Measurements from ENCODE around the gene TLE4. TPM values are rescaled to one million over a fixed set of nuclear protein-coding genes. Genes with fewer than 3 reads are reported as not detected.

TLE4 gene
- polyA plus RNA-seq, 3 donors: 21.0 to 107 (median 21.7) TPM

DNA sequence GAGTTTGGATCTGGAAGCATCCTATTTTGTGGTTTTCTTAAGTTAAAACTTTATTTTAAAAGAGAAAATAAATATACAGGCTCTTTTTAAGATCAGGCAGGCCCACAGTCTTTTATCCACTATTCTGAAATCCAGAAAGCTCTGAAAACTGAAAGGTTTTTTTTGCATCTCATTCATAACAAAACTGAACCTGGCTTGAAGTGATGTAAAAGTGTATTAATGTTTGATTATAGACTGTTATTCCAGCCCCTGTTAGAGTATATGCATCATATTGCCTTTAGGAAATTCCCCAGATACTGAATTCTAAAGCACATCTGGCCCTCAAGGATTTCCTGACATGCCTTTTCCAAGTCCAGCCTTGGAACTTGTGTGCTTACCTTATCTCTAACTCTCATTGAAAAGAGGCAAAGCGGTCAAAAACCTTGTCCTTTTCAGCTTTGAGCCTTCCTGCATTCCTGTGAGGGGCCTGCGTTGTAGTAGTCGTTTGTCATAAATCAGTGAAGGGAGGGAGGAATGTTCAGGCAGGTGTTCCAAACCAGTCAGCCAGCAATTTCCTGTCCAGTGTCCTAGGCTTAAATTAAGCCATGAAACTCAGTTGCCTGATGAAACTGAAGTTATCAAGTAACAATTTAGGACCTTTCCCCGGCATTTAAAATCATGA is 110.4 kb downstream of the TLE4 start:
- H3K9me3 ChIP-seq (replicated peaks in 1 of 2; ENCODE audit: control insufficient read depth in 1 of 2, insufficient read depth in 1 of 2, low read length in 2 of 2): no peaks in the 10 kb centered on the region
- peaks cover 72% of the 10 kb centered on the region for H4K20me1 ChIP-seq (ENCODE audit: insufficient read depth, low read length)
- H3K9me3 Mint-ChIP-seq: peaks cover 0 to 2% (median 0%) of the 10 kb centered on the region in 7 donors
- WGBS (ENCODE audit: insufficient coverage): 76% methylated on average over 3 of the region's 4 CpGs
- H2AFZ ChIP-seq (ENCODE audit: insufficient read depth, low read depth, low read length, poor library complexity, severe bottlenecking): no peak overlapping the region
- H3K79me2 ChIP-seq (ENCODE audit: insufficient read depth, low read length): peaks cover 50% of the 10 kb centered on the region
- TF ChIP-seq, protein P1, sequence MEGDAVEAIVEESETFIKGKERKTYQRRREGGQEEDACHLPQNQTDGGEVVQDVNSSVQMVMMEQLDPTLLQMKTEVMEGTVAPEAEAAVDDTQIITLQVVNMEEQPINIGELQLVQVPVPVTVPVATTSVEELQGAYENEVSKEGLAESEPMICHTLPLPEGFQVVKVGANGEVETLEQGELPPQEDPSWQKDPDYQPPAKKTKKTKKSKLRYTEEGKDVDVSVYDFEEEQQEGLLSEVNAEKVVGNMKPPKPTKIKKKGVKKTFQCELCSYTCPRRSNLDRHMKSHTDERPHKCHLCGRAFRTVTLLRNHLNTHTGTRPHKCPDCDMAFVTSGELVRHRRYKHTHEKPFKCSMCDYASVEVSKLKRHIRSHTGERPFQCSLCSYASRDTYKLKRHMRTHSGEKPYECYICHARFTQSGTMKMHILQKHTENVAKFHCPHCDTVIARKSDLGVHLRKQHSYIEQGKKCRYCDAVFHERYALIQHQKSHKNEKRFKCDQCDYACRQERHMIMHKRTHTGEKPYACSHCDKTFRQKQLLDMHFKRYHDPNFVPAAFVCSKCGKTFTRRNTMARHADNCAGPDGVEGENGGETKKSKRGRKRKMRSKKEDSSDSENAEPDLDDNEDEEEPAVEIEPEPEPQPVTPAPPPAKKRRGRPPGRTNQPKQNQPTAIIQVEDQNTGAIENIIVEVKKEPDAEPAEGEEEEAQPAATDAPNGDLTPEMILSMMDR (IDR thresholded peaks at IDR 0.05): no peak
- peaks cover 15% of the 10 kb centered on the region for H3K4me1 Mint-ChIP-seq
- intact Hi-C loops (cut with micrococcal nuclease): no loop called here
- no peak for DNase-seq
- peaks cover 22 to 28% of the 10 kb centered on the region in 2 donors for H3K36me3 Mint-ChIP-seq
- H3K27me3 ChIP-seq (ENCODE audit: control insufficient read depth in 2 of 2, insufficient read depth in 2 of 2, low read length in 2 of 2): no peaks in the 10 kb centered on the region
- peaks cover 0 to 2% (median 0%) of the 10 kb centered on the region in 3 donors for H3K27me3 Mint-ChIP-seq (ENCODE audit: low read depth in 3 of 3)
- no peaks in the 10 kb centered on the region for H3K4me1 ChIP-seq (ENCODE audit: control insufficient read depth in 1 of 2, insufficient read depth in 2 of 2, low read length in 2 of 2)
- no peak overlapping the region for H3K4me3 ChIP-seq (replicated peaks in 1 of 3; ENCODE audit: low read depth in 2 of 3, low read length in 3 of 3)
- peaks cover 6 to 27% of the 10 kb centered on the region in 2 donors for H3K36me3 ChIP-seq (replicated peaks in 1 of 2; ENCODE audit: control insufficient read depth in 1 of 2, insufficient read depth in 2 of 2, low read length in 2 of 2)
- H3K4me2 ChIP-seq (replicated peaks; ENCODE audit: extremely low read depth, low read length, poor library complexity, severe bottlenecking): no peak overlapping the region
- no peak overlapping the region for H3K4me3 Mint-ChIP-seq
- H3K27ac ChIP-seq (ENCODE audit: low read depth in 1 of 2, low read length in 2 of 2): peak overlapping the region in 1 of 2 donors; percentile 10
- H3K27ac Mint-ChIP-seq: peak overlapping the region in 1 of 7 donors; percentile 33
- H3K9ac ChIP-seq (ENCODE audit: insufficient read depth, low read length, poor library complexity, severe bottlenecking): no peak overlapping the region

DNA sequence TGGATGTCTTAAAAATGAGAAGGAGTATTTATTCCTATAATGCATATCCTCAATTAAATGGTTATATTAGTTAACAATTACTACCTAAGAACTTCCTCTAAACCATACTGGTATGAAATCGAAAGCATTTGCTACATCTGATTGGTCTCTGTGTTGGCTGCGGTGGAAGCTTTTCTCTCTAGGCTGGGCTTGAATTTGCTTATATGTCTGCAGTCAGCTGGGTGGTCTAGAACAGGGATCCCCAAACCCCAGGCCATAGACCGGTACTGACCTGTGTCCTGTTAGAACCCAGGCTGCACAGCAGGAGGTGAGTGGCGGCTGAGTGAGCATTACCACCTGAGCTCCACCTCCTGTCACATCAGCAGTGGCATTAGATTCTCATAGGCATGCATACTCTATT is 112.3 kb downstream of the TLE4 start:
- no peak overlapping the region for H3K27ac ChIP-seq (ENCODE audit: low read depth in 1 of 2, low read length in 2 of 2)
- H3K79me2 ChIP-seq (ENCODE audit: insufficient read depth, low read length): peaks cover 48% of the 10 kb centered on the region
- no peak overlapping the region for H3K9ac ChIP-seq (ENCODE audit: insufficient read depth, low read length, poor library complexity, severe bottlenecking)
- WGBS (ENCODE audit: insufficient coverage): 100% methylated on average over 2 of the region's 4 CpGs
- no peak overlapping the region for H3K4me2 ChIP-seq (replicated peaks; ENCODE audit: extremely low read depth, low read length, poor library complexity, severe bottlenecking)
- no peak for DNase-seq
- TF ChIP-seq, protein P1 (IDR thresholded peaks at IDR 0.05): no peak
- no peaks in the 10 kb centered on the region for H3K9me3 ChIP-seq (replicated peaks in 1 of 2; ENCODE audit: control insufficient read depth in 1 of 2, insufficient read depth in 1 of 2, low read length in 2 of 2)
- intact Hi-C loops (cut with micrococcal nuclease): no loop called here
- H3K9me3 Mint-ChIP-seq: no peaks in the 10 kb centered on the region
- peaks cover 0 to 2% (median 0%) of the 10 kb centered on the region in 3 donors for H3K27me3 Mint-ChIP-seq (ENCODE audit: low read depth in 3 of 3)
- H3K4me1 Mint-ChIP-seq: peaks cover 19% of the 10 kb centered on the region
- H3K27me3 ChIP-seq (ENCODE audit: control insufficient read depth in 2 of 2, insufficient read depth in 2 of 2, low read length in 2 of 2): no peaks in the 10 kb centered on the region
- peaks cover 6 to 31% of the 10 kb centered on the region in 2 donors for H3K36me3 ChIP-seq (replicated peaks in 1 of 2; ENCODE audit: control insufficient read depth in 1 of 2, insufficient read depth in 2 of 2, low read length in 2 of 2)
- H3K36me3 Mint-ChIP-seq: peaks cover 24 to 29% of the 10 kb centered on the region in 2 donors
- H3K4me3 Mint-ChIP-seq: no peak overlapping the region
- no peaks in the 10 kb centered on the region for H3K4me1 ChIP-seq (ENCODE audit: control insufficient read depth in 1 of 2, insufficient read depth in 2 of 2, low read length in 2 of 2)
- no peak overlapping the region for H2AFZ ChIP-seq (ENCODE audit: insufficient read depth, low read depth, low read length, poor library complexity, severe bottlenecking)
- H4K20me1 ChIP-seq (ENCODE audit: insufficient read depth, low read length): peaks cover 80% of the 10 kb centered on the region
- no peak overlapping the region for H3K27ac Mint-ChIP-seq
- no peak overlapping the region for H3K4me3 ChIP-seq (replicated peaks in 1 of 3; ENCODE audit: low read depth in 2 of 3, low read length in 3 of 3)

Measured in CD14-positive monocyte (primary cell).